HepG2 (cell line): ENCODE data around the gene TGFB2. TPM values are rescaled to one million over a fixed set of nuclear protein-coding genes. Genes with fewer than 3 reads are reported as not detected.
A peak's percentile ranks its signal among the peaks of the same experiment; 100 is the strongest.

ENCODE experiments used
- CREM ChIP-seq, 2 experiments: sonication (generic) in 1 of 2; formaldehyde crosslinking in 1 of 2; IDR thresholded peaks; 2 replicates each; pipeline versions ENCODE4 v1.4.0 to v1.6.1; 2016 to 2020; ENCODE audit warnings: antibody characterized with exemption in 1 of 2, mild to moderate bottlenecking in 1 of 2, missing genetic modification reagents in 1 of 2
- FOXA1 ChIP-seq, 2 experiments: fragments of 450-650 bp in 1 of 2; sonication (generic) in 1 of 2; formaldehyde crosslinking in 1 of 2; IDR thresholded peaks; 2 replicates each; pipeline versions ENCODE4 v1.4.0 to v1.6.1; 2016 to 2020; ENCODE audit warnings: missing genetic modification reagents in 1 of 2
- KAT8 ChIP-seq: IDR thresholded peaks from 2 replicates; pipeline ENCODE4 v1.6.1; 2016; ENCODE audit warnings: missing genetic modification reagents, missing compliant biosample characterization
- KDM4B ChIP-seq: sonication (generic); formaldehyde crosslinking; IDR thresholded peaks from 2 replicates; pipeline ENCODE4 v1.4.0; 2020; ENCODE audit warnings: missing genetic modification reagents
- SNAPC2 ChIP-seq: sonication (generic); formaldehyde crosslinking; IDR thresholded peaks from 2 replicates; pipeline ENCODE4 v1.8.1; 2022; ENCODE audit warnings: mild to moderate bottlenecking, missing genetic modification reagents
- TFAP4 ChIP-seq: sonication (generic); IDR thresholded peaks from 2 replicates; pipeline ENCODE4 v1.6.1; 2016; ENCODE audit warnings: low read depth, borderline replicate concordance
- ZC3H13 ChIP-seq: sonication (generic); formaldehyde crosslinking; IDR thresholded peaks from 2 replicates; pipeline ENCODE4 v1.8.1; 2023; ENCODE audit warnings: mild to moderate bottlenecking, missing genetic modification reagents, moderate library complexity
- ZNF264 ChIP-seq: sonication (generic); formaldehyde crosslinking; IDR thresholded peaks from 2 replicates; pipeline ENCODE4 v1.4.0; 2020; ENCODE audit warnings: missing genetic modification reagents
- ZNF318 ChIP-seq: sonication (generic); formaldehyde crosslinking; IDR thresholded peaks from 2 replicates; pipeline ENCODE4 v1.4.0; 2020; ENCODE audit warnings: mild to moderate bottlenecking, missing genetic modification reagents
- ZNF354B ChIP-seq: sonication (generic); formaldehyde crosslinking; IDR thresholded peaks from 2 replicates; pipeline ENCODE4 v1.8.0; 2022; ENCODE audit warnings: mild to moderate bottlenecking, missing genetic modification reagents
- polyA plus RNA-seq, 8 experiments: library from polyadenylated mRNA; depleted of rRNA in 3 of 8; stranded (reverse) in 7 of 8; unstranded in 1 of 8; fragments of >200 nt; fragmentation: Illumina TruSeq in 4 of 8; extraction: Trizol in 4 of 8; gene quantifications; 2 replicates each; pipeline versions ENCODE4 v1.2.1 to v1.2.3, GENCODE V29; 2011 to 2016; ENCODE audit warnings: low read depth in 4 of 8, missing spikeins in 1 of 8, mixed read lengths in 1 of 8; ENCODE audit not compliant: insufficient read depth in 1 of 8
- total RNA-seq, 5 experiments: library from RNA; depleted of rRNA; stranded (reverse); fragments of >200 nt; fragmentation: Illumina TruSeq; extraction: Trizol; gene quantifications; 2 replicates each; pipeline ENCODE4 v1.2.3, GENCODE V29; 2016; ENCODE audit warnings: low read depth in 1 of 5
- TF ChIP-seq, protein P1 (sequence below): sonication (generic); formaldehyde crosslinking; IDR thresholded peaks from 2 replicates; pipeline ENCODE4 v1.4.0; 2020; ENCODE audit warnings: mild to moderate bottlenecking, missing genetic modification reagents
- TF ChIP-seq, protein P2 (sequence below): sonication (generic); formaldehyde crosslinking; IDR thresholded peaks from 2 replicates; pipeline ENCODE4 v1.8.1; 2022; ENCODE audit warnings: mild to moderate bottlenecking, missing genetic modification reagents

Gene TGFB2
- total and polyA plus RNA-seq, 2 of the 13 experiments (the other 11 are each of a cell fraction or from before 2014, with no cell fraction given): 0.07 TPM; not detected in 1

GRCh38 chr1:218401998-218402785 is 57.1 kb downstream of the TGFB2 start (continued):
- TF ChIP-seq, protein P1, sequence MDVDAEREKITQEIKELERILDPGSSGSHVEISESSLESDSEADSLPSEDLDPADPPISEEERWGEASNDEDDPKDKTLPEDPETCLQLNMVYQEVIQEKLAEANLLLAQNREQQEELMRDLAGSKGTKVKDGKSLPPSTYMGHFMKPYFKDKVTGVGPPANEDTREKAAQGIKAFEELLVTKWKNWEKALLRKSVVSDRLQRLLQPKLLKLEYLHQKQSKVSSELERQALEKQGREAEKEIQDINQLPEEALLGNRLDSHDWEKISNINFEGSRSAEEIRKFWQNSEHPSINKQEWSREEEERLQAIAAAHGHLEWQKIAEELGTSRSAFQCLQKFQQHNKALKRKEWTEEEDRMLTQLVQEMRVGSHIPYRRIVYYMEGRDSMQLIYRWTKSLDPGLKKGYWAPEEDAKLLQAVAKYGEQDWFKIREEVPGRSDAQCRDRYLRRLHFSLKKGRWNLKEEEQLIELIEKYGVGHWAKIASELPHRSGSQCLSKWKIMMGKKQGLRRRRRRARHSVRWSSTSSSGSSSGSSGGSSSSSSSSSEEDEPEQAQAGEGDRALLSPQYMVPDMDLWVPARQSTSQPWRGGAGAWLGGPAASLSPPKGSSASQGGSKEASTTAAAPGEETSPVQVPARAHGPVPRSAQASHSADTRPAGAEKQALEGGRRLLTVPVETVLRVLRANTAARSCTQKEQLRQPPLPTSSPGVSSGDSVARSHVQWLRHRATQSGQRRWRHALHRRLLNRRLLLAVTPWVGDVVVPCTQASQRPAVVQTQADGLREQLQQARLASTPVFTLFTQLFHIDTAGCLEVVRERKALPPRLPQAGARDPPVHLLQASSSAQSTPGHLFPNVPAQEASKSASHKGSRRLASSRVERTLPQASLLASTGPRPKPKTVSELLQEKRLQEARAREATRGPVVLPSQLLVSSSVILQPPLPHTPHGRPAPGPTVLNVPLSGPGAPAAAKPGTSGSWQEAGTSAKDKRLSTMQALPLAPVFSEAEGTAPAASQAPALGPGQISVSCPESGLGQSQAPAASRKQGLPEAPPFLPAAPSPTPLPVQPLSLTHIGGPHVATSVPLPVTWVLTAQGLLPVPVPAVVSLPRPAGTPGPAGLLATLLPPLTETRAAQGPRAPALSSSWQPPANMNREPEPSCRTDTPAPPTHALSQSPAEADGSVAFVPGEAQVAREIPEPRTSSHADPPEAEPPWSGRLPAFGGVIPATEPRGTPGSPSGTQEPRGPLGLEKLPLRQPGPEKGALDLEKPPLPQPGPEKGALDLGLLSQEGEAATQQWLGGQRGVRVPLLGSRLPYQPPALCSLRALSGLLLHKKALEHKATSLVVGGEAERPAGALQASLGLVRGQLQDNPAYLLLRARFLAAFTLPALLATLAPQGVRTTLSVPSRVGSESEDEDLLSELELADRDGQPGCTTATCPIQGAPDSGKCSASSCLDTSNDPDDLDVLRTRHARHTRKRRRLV (CRISPR knock-in tag): no peak
- TF ChIP-seq SNAPC2 (no peak), ZC3H13 (CRISPR knock-in tag) (no peak), FOXA1 (IDR thresholded peaks at IDR 0.05) (no peak), FOXA1 (CRISPR knock-in tag; IDR thresholded peaks at IDR 0.05) (0 out of 2 replicates have a peak, but pooled peaks have one; percentile 11), ZNF354B (no peak), CREM (IDR thresholded peaks at IDR 0.05) (peak; percentile 67), CREM (CRISPR knock-in tag; IDR thresholded peaks at IDR 0.05) (no peak), KAT8 (CRISPR knock-in tag) (peak; percentile 16; the same call in 1 of the 2 replicates), TFAP4 (peak; percentile 83), KDM4B (CRISPR knock-in tag) (no peak), ZNF264 (CRISPR knock-in tag) (no peak; the same call in 1 of the 2 replicates), ZNF318 (CRISPR knock-in tag) (no peak)
- TF ChIP-seq, protein P2, sequence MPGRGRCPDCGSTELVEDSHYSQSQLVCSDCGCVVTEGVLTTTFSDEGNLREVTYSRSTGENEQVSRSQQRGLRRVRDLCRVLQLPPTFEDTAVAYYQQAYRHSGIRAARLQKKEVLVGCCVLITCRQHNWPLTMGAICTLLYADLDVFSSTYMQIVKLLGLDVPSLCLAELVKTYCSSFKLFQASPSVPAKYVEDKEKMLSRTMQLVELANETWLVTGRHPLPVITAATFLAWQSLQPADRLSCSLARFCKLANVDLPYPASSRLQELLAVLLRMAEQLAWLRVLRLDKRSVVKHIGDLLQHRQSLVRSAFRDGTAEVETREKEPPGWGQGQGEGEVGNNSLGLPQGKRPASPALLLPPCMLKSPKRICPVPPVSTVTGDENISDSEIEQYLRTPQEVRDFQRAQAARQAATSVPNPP (CRISPR knock-in tag): no peak
